ENCODE measurements around the gene FILIP1L.

- TF ChIP-seq, protein P1, sequence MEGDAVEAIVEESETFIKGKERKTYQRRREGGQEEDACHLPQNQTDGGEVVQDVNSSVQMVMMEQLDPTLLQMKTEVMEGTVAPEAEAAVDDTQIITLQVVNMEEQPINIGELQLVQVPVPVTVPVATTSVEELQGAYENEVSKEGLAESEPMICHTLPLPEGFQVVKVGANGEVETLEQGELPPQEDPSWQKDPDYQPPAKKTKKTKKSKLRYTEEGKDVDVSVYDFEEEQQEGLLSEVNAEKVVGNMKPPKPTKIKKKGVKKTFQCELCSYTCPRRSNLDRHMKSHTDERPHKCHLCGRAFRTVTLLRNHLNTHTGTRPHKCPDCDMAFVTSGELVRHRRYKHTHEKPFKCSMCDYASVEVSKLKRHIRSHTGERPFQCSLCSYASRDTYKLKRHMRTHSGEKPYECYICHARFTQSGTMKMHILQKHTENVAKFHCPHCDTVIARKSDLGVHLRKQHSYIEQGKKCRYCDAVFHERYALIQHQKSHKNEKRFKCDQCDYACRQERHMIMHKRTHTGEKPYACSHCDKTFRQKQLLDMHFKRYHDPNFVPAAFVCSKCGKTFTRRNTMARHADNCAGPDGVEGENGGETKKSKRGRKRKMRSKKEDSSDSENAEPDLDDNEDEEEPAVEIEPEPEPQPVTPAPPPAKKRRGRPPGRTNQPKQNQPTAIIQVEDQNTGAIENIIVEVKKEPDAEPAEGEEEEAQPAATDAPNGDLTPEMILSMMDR (IDR thresholded peaks at IDR 0.05), result no peak
- no peak for TF ChIP-seq EZH2 (IDR thresholded peaks at IDR 0.05; ENCODE audit: borderline replicate concordance, insufficient read depth, low read depth, low read length, poor library complexity, severe bottlenecking)
Observed at GRCh38 chr3:100079328-100079727, 35.0 kb downstream of the FILIP1L start.

Measured in B cell (primary cell).